ENCODE measurements around the gene TRIM42.

The TRIM42 gene

DNA sequence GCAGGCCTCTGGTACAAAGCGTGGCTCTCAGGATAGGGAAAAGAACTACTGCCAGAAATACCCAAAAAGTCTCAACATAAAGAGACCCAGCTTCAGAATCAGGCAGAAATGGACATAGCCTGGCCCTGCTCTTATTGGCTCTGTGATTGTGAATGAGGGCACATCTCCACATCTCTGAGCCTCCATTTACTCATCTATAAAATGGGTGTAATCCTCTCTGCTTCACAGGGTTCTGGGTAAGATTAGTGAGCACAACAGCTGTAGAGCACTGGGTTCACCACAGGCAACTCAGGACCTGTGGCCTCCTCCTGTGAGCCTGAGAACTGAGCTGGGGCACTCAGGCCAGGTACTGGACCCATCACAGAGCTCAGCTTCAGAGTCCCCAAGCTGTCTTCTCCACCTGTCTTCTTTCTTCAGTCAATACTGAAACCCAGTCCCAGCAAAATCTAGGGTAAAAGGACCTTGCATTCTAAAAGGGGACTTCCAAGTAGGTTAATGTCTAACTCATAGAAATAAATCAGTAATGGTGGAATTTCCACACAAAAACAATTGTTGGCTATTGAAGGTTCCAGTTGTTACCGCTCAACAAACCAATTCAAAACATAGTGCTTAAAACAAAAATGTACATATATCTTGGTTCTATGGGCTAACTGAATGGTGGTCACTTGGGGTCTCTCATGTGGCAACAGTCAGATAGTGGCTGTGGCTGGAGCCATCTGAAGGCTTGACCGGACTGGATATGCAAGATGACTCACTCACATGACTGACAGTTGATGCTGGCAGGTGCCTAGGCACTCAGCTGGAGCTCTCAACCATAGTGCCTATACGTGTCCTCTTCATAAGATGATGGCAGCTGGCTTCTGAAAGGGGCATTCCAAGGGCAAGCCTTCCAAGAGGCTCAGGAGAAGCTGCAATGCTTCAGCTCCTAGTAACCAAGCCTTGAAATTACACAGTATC, 47.3 kb downstream of the TRIM42 start:
- TF ChIP-seq ZNF565 (CRISPR knock-in tag; conservative IDR thresholded peaks at IDR 0.05; ENCODE audit: low read depth) (no peak), ZNF70 (CRISPR knock-in tag; IDR thresholded peaks at IDR 0.05) (no peak), ZFP3 (CRISPR knock-in tag; IDR thresholded peaks at IDR 0.05) (no peak), TCF4 (CRISPR knock-in tag; IDR thresholded peaks at IDR 0.05; ENCODE audit: borderline replicate concordance) (no peak), ISL1 (CRISPR knock-in tag; IDR thresholded peaks at IDR 0.05) (no peak), ARNTL (CRISPR knock-in tag; IDR thresholded peaks at IDR 0.05; ENCODE audit: borderline replicate concordance, low read depth) (no peak), ZC3H10 (CRISPR knock-in tag; IDR thresholded peaks at IDR 0.05) (no peak), SNAI2 (CRISPR knock-in tag; IDR thresholded peaks at IDR 0.05) (no peak)
- TF ChIP-seq, protein P1, sequence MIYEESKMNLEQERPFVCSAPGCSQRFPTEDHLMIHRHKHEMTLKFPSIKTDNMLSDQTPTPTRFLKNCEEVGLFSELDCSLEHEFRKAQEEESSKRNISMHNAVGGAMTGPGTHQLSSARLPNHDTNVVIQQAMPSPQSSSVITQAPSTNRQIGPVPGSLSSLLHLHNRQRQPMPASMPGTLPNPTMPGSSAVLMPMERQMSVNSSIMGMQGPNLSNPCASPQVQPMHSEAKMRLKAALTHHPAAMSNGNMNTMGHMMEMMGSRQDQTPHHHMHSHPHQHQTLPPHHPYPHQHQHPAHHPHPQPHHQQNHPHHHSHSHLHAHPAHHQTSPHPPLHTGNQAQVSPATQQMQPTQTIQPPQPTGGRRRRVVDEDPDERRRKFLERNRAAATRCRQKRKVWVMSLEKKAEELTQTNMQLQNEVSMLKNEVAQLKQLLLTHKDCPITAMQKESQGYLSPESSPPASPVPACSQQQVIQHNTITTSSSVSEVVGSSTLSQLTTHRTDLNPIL (CRISPR knock-in tag; IDR thresholded peaks at IDR 0.05; ENCODE audit: low read depth), result no peak
- no peak for ATAC-seq

- TF ChIP-seq SNAI2 (CRISPR knock-in tag; IDR thresholded peaks at IDR 0.05) (no peak), CSRNP3 (CRISPR knock-in tag; IDR thresholded peaks at IDR 0.05) (no peak), CSDC2 (CRISPR knock-in tag; IDR thresholded peaks at IDR 0.05) (no peak), TCF4 (CRISPR knock-in tag; IDR thresholded peaks at IDR 0.05; ENCODE audit: borderline replicate concordance) (no peak), PPARA (CRISPR knock-in tag; IDR thresholded peaks at IDR 0.05; ENCODE audit: borderline replicate concordance) (no peak), ZC3H10 (CRISPR knock-in tag; IDR thresholded peaks at IDR 0.05) (no peak), ESRRG (CRISPR knock-in tag; IDR thresholded peaks at IDR 0.05) (no peak), ZNF70 (CRISPR knock-in tag; IDR thresholded peaks at IDR 0.05) (no peak), ZNF8 (CRISPR knock-in tag; IDR thresholded peaks at IDR 0.05) (no peak), PATZ1 (CRISPR knock-in tag; IDR thresholded peaks at IDR 0.05; ENCODE audit: borderline replicate concordance) (no peak), ZFP3 (CRISPR knock-in tag; IDR thresholded peaks at IDR 0.05) (no peak)
- TF ChIP-seq, protein P1 (CRISPR knock-in tag; IDR thresholded peaks at IDR 0.05; ENCODE audit: low read depth), result no peak
- TF ChIP-seq, protein P2, sequence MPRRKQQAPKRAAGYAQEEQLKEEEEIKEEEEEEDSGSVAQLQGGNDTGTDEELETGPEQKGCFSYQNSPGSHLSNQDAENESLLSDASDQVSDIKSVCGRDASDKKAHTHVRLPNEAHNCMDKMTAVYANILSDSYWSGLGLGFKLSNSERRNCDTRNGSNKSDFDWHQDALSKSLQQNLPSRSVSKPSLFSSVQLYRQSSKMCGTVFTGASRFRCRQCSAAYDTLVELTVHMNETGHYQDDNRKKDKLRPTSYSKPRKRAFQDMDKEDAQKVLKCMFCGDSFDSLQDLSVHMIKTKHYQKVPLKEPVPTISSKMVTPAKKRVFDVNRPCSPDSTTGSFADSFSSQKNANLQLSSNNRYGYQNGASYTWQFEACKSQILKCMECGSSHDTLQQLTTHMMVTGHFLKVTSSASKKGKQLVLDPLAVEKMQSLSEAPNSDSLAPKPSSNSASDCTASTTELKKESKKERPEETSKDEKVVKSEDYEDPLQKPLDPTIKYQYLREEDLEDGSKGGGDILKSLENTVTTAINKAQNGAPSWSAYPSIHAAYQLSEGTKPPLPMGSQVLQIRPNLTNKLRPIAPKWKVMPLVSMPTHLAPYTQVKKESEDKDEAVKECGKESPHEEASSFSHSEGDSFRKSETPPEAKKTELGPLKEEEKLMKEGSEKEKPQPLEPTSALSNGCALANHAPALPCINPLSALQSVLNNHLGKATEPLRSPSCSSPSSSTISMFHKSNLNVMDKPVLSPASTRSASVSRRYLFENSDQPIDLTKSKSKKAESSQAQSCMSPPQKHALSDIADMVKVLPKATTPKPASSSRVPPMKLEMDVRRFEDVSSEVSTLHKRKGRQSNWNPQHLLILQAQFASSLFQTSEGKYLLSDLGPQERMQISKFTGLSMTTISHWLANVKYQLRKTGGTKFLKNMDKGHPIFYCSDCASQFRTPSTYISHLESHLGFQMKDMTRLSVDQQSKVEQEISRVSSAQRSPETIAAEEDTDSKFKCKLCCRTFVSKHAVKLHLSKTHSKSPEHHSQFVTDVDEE (CRISPR knock-in tag; IDR thresholded peaks at IDR 0.05), result no peak
- ATAC-seq, result no peak
Measured at GRCh38 chr3:140726066-140726465, 48.2 kb downstream of the TRIM42 start.

- ATAC-seq, result no peak
- TF ChIP-seq BACH2 (CRISPR knock-in tag; IDR thresholded peaks at IDR 0.05; ENCODE audit: borderline replicate concordance), result no peak
- no peak for TF ChIP-seq RARB (CRISPR knock-in tag; IDR thresholded peaks at IDR 0.05)
- TF ChIP-seq GLIS3 (CRISPR knock-in tag; IDR thresholded peaks at IDR 0.05), result no peak
- TF ChIP-seq TOX (CRISPR knock-in tag; IDR thresholded peaks at IDR 0.05; ENCODE audit: borderline replicate concordance), result no peak
- TF ChIP-seq ISL1 (CRISPR knock-in tag; IDR thresholded peaks at IDR 0.05), result no peak
- no peak for TF ChIP-seq ZFP3 (CRISPR knock-in tag; IDR thresholded peaks at IDR 0.05)
- TF ChIP-seq, protein P2 (CRISPR knock-in tag; IDR thresholded peaks at IDR 0.05), result no peak
- no peak for TF ChIP-seq CSRNP3 (CRISPR knock-in tag; IDR thresholded peaks at IDR 0.05)
- no peak for TF ChIP-seq ARNTL (CRISPR knock-in tag; IDR thresholded peaks at IDR 0.05; ENCODE audit: borderline replicate concordance, low read depth)
- no peak for TF ChIP-seq ZNF70 (CRISPR knock-in tag; IDR thresholded peaks at IDR 0.05)
- TF ChIP-seq, protein P1 (CRISPR knock-in tag; IDR thresholded peaks at IDR 0.05; ENCODE audit: low read depth), result no peak
Measured at GRCh38 chr3:140727886-140728285, 50.0 kb downstream of the TRIM42 start.

Measured in SK-N-SH treated with all-trans-retinoic acid at 6 μM for 48 hours (cell line).